ENCODE measurements around the gene PHF24. TPM values are rescaled to one million over a fixed set of nuclear protein-coding genes. Genes with fewer than 3 reads are reported as not detected.

The PHF24 gene
- total and polyA plus RNA-seq, 5 donors from 2014 or later: not detected

GRCh38 chr9:34984049-34984448 lies 26.0 kb downstream of the PHF24 start:
- no peaks in the 10 kb centered on the region for H3K9me3 ChIP-seq (ENCODE audit: control insufficient read depth in 2 of 2, low read length in 2 of 2)
- peaks cover 11 to 62% (median 30%) of the 10 kb centered on the region in 4 donors for H3K4me1 Mint-ChIP-seq
- no peaks in the 10 kb centered on the region for H3K9me3 Mint-ChIP-seq
- no peaks in the 10 kb centered on the region for H3K36me3 ChIP-seq (ENCODE audit: control insufficient read depth, insufficient read depth, low read length)
- H3K4me1 ChIP-seq (ENCODE audit: control insufficient read depth, insufficient read depth, low read length, poor library complexity, severe bottlenecking): peaks cover 39% of the 10 kb centered on the region
- no peaks in the 10 kb centered on the region for H3K27me3 Mint-ChIP-seq
- DNase-seq (peak in 1 of 3 donors; percentile 30), ATAC-seq (ENCODE audit: low read depth in 2 of 2) (no peak)
- H3K36me3 Mint-ChIP-seq: no peaks in the 10 kb centered on the region
- no peaks in the 10 kb centered on the region for H3K27me3 ChIP-seq (ENCODE audit: control insufficient read depth, insufficient read depth, low read length)
- no peak overlapping the region for H3K4me3 ChIP-seq (ENCODE audit: low read depth, low read length)
- H3K27ac ChIP-seq (ENCODE audit: insufficient read depth, low read length, poor library complexity, severe bottlenecking): no peak overlapping the region
- no peak overlapping the region for H3K27ac Mint-ChIP-seq
- peak overlapping the region in 3 of 4 donors; percentile 35 to 74 (median 49) for H3K4me3 Mint-ChIP-seq

- ATAC-seq (ENCODE audit: low read depth in 2 of 2) (no peak), DNase-seq (peak; percentile 26 to 69 (median 45))
- H3K9me3 Mint-ChIP-seq: no peaks in the 10 kb centered on the region
- Histone ChIP-seq H3K36me3 (ENCODE audit: control insufficient read depth, insufficient read depth, low read length) (no peaks in the 10 kb centered on the region), H3K27ac (ENCODE audit: insufficient read depth, low read length, poor library complexity, severe bottlenecking) (no peak overlapping the region), H3K4me1 (ENCODE audit: control insufficient read depth, insufficient read depth, low read length, poor library complexity, severe bottlenecking) (peaks cover 48% of the 10 kb centered on the region), H3K27me3 (ENCODE audit: control insufficient read depth, insufficient read depth, low read length) (no peaks in the 10 kb centered on the region), H3K9me3 (ENCODE audit: control insufficient read depth in 2 of 2, low read length in 2 of 2) (no peaks in the 10 kb centered on the region), H3K4me3 (ENCODE audit: low read depth, low read length) (no peak overlapping the region)
- no peaks in the 10 kb centered on the region for H3K27me3 Mint-ChIP-seq
- H3K27ac Mint-ChIP-seq: peak overlapping the region in 1 of 3 donors; percentile 63
- no peaks in the 10 kb centered on the region for H3K36me3 Mint-ChIP-seq
- H3K4me3 Mint-ChIP-seq: peak overlapping the region in 2 of 4 donors; percentile 28 to 81
- peaks cover 11 to 70% (median 34%) of the 10 kb centered on the region in 4 donors for H3K4me1 Mint-ChIP-seq
Measured at GRCh38 chr9:34985311-34985899, 27.3 kb downstream of the PHF24 start.

GRCh38 chr9:34986540-34987047 lies 28.5 kb downstream of the PHF24 start:
- no peaks in the 10 kb centered on the region for H3K9me3 ChIP-seq (ENCODE audit: control insufficient read depth in 2 of 2, low read length in 2 of 2)
- Mint-ChIP-seq H3K9me3 (no peaks in the 10 kb centered on the region), H3K4me3 (peak overlapping the region in 3 of 4 donors; percentile 9 to 44 (median 16)), H3K36me3 (no peaks in the 10 kb centered on the region), H3K27me3 (no peaks in the 10 kb centered on the region), H3K4me1 (peaks cover 11 to 75% (median 39%) of the 10 kb centered on the region in 4 donors), H3K27ac (peak overlapping the region in 1 of 3 donors; percentile 71)
- H3K4me3 ChIP-seq (ENCODE audit: low read depth, low read length): no peak overlapping the region
- H3K27me3 ChIP-seq (ENCODE audit: control insufficient read depth, insufficient read depth, low read length): no peaks in the 10 kb centered on the region
- no peaks in the 10 kb centered on the region for H3K36me3 ChIP-seq (ENCODE audit: control insufficient read depth, insufficient read depth, low read length)
- peak overlapping the region; percentile 63 for H3K27ac ChIP-seq (ENCODE audit: insufficient read depth, low read length, poor library complexity, severe bottlenecking)
- peak; percentile 46 to 57 (median 51) for DNase-seq
- H3K4me1 ChIP-seq (ENCODE audit: control insufficient read depth, insufficient read depth, low read length, poor library complexity, severe bottlenecking): peaks cover 52% of the 10 kb centered on the region
- ATAC-seq (ENCODE audit: low read depth in 2 of 2): no peak

- DNase-seq (no peak), ATAC-seq (ENCODE audit: low read depth in 2 of 2) (no peak)
- Mint-ChIP-seq H3K9me3 (no peaks in the 10 kb centered on the region), H3K27me3 (no peaks in the 10 kb centered on the region), H3K4me1 (peaks cover 11 to 75% (median 38%) of the 10 kb centered on the region in 4 donors), H3K36me3 (no peaks in the 10 kb centered on the region), H3K4me3 (peak overlapping the region; percentile 9 to 44 (median 30)), H3K27ac (peak overlapping the region in 1 of 3 donors; percentile 71)
- no peaks in the 10 kb centered on the region for H3K36me3 ChIP-seq (ENCODE audit: control insufficient read depth, insufficient read depth, low read length)
- H3K4me1 ChIP-seq (ENCODE audit: control insufficient read depth, insufficient read depth, low read length, poor library complexity, severe bottlenecking): peaks cover 52% of the 10 kb centered on the region
- no peaks in the 10 kb centered on the region for H3K27me3 ChIP-seq (ENCODE audit: control insufficient read depth, insufficient read depth, low read length)
- peak overlapping the region; percentile 63 for H3K27ac ChIP-seq (ENCODE audit: insufficient read depth, low read length, poor library complexity, severe bottlenecking)
- H3K4me3 ChIP-seq (ENCODE audit: low read depth, low read length): no peak overlapping the region
- no peaks in the 10 kb centered on the region for H3K9me3 ChIP-seq (ENCODE audit: control insufficient read depth in 2 of 2, low read length in 2 of 2)
Measured at GRCh38 chr9:34987160-34987901, 29.2 kb downstream of the PHF24 start.

GRCh38 chr9:34988218-34989002 lies 30.3 kb downstream of the PHF24 start:
- H3K27ac Mint-ChIP-seq: peak overlapping the region in 2 of 3 donors; percentile 95 to 99
- peak overlapping the region; percentile 87 to 98 (median 98) for H3K4me3 Mint-ChIP-seq
- no peaks in the 10 kb centered on the region for H3K9me3 Mint-ChIP-seq
- DNase-seq (peak; percentile 25 to 54 (median 26)), ATAC-seq (ENCODE audit: low read depth in 2 of 2) (no peak)
- peaks cover under 1 to 68% (median 30%) of the 10 kb centered on the region in 4 donors for H3K4me1 Mint-ChIP-seq
- peak overlapping the region; percentile 58 for H3K27ac ChIP-seq (ENCODE audit: insufficient read depth, low read length, poor library complexity, severe bottlenecking)
- no peaks in the 10 kb centered on the region for H3K9me3 ChIP-seq (ENCODE audit: control insufficient read depth in 2 of 2, low read length in 2 of 2)
- H3K4me1 ChIP-seq (ENCODE audit: control insufficient read depth, insufficient read depth, low read length, poor library complexity, severe bottlenecking): peaks cover 47% of the 10 kb centered on the region
- peak overlapping the region; percentile 92 for H3K4me3 ChIP-seq (ENCODE audit: low read depth, low read length)
- H3K36me3 Mint-ChIP-seq: no peaks in the 10 kb centered on the region
- no peaks in the 10 kb centered on the region for H3K36me3 ChIP-seq (ENCODE audit: control insufficient read depth, insufficient read depth, low read length)
- H3K27me3 ChIP-seq (ENCODE audit: control insufficient read depth, insufficient read depth, low read length): no peaks in the 10 kb centered on the region
- no peaks in the 10 kb centered on the region for H3K27me3 Mint-ChIP-seq

GRCh38 chr9:34989003-34989945 lies 31.2 kb downstream of the PHF24 start, which contains the start of gene DNAJB5:
Gene DNAJB5 (plus strand): TSS chr9:34989745. CDS start chr9:34990631, 886 bp downstream.
- peak within 1 kb of the TSS; percentile 87 to 98 (median 98) for H3K4me3 Mint-ChIP-seq
- no peaks in the 10 kb centered on the region for H3K9me3 ChIP-seq (ENCODE audit: control insufficient read depth in 2 of 2, low read length in 2 of 2)
- H3K27ac ChIP-seq (ENCODE audit: insufficient read depth, low read length, poor library complexity, severe bottlenecking): peak within 1 kb of the TSS; percentile 58
- H3K27me3 Mint-ChIP-seq: no peaks in the 10 kb centered on the region
- DNase-seq (peak; percentile 97 to 99 (median 98)), ATAC-seq (ENCODE audit: low read depth in 2 of 2) (peak; percentile 97 to 98)
- H3K9me3 Mint-ChIP-seq: no peaks in the 10 kb centered on the region
- no peaks in the 10 kb centered on the region for H3K36me3 ChIP-seq (ENCODE audit: control insufficient read depth, insufficient read depth, low read length)
- peaks cover 41% of the 10 kb centered on the region for H3K4me1 ChIP-seq (ENCODE audit: control insufficient read depth, insufficient read depth, low read length, poor library complexity, severe bottlenecking)
- H3K36me3 Mint-ChIP-seq: no peaks in the 10 kb centered on the region
- no peaks in the 10 kb centered on the region for H3K27me3 ChIP-seq (ENCODE audit: control insufficient read depth, insufficient read depth, low read length)
- peak within 1 kb of the TSS; percentile 28 to 99 (median 95) for H3K27ac Mint-ChIP-seq
- peaks cover 0 to 59% (median 28%) of the 10 kb centered on the region in 4 donors for H3K4me1 Mint-ChIP-seq
- peak within 1 kb of the TSS; percentile 92 for H3K4me3 ChIP-seq (ENCODE audit: low read depth, low read length)

Measured in CD4-positive, CD25-positive, alpha-beta regulatory T cell (primary cell).